Thyroid gland (tissue), 4 donors: ENCODE measurements around the gene COBLL1. TPM values are rescaled to one million over a fixed set of nuclear protein-coding genes. Genes with fewer than 3 reads are reported as not detected.
A peak's percentile ranks its signal among the peaks of the same experiment; 100 is the strongest.

Experiments used
- DNase-seq, 2 donors: peaks; one replicate each; pipeline ENCODE4 v3.0.0-alpha.2; 2019
- H3K27ac ChIP-seq, 3 donors: fragments of 200-600 bp; sonication (generic); 1 replicate in 2 of 3; 2 replicates in 1 of 3; pipeline ENCODE4 v1.5.1; 2016 to 2019; ENCODE audit warnings: mild to moderate bottlenecking in 1 of 3, moderate library complexity in 1 of 3
- H3K27me3 ChIP-seq: fragments of 200-600 bp; sonication (generic); one replicate; pipeline ENCODE4 v1.5.1; 2019
- H3K36me3 ChIP-seq, 2 donors: fragments of 200-600 bp; sonication (generic); one replicate each; pipeline ENCODE4 v1.5.1; 2016 to 2019
- H3K4me1 ChIP-seq, 2 donors: fragments of 200-600 bp; sonication (generic); one replicate each; pipeline ENCODE4 v1.5.1; 2017 to 2019
- H3K4me3 ChIP-seq, 3 donors: fragments of 200-600 bp; sonication (generic); replicated peaks in 1 of 3; 1 replicate in 2 of 3; 2 replicates in 1 of 3; pipeline ENCODE4 v1.5.1; 2016; ENCODE audit warnings: mild to moderate bottlenecking in 1 of 3
- H3K9me3 ChIP-seq: fragments of 200-600 bp; sonication (generic); one replicate; pipeline ENCODE4 v1.5.1; 2017
- POLR2A ChIP-seq, 2 donors: fragments of 450-650 bp; IDR thresholded peaks; one replicate each; pipeline ENCODE4 v1.6.1; 2017; ENCODE audit warnings: antibody characterized with exemption in 2 of 2, mild to moderate bottlenecking in 2 of 2, moderate library complexity in 1 of 2
- WGBS, 2 donors: methylation state at CpG; one replicate each; pipeline ENCODE4 v1.1.5; 2017; 5-methylcytosine and 5-hydroxymethylcytosine counted together
- intact Hi-C: fragments of 100-400 bp; cut with DNase I; formaldehyde crosslinking; loops from one replicate; pipeline ENCODE4 v1.15.1; 2023
- total RNA-seq, 4 donors: library from RNA; depleted of rRNA; stranded (reverse); fragments of >200 nt; gene quantifications; one replicate each; pipeline ENCODE4 v1.2.3, GENCODE V29; 2016
- TF ChIP-seq, protein P1 (sequence below), 6 experiments: fragments of 200-600 bp in 3 of 6; fragments of 450-650 bp in 3 of 6; sonication (generic) in 3 of 6; IDR thresholded peaks; one replicate each; pipeline ENCODE4 v1.5.1; 2016 to 2019; ENCODE audit warnings: antibody characterized with exemption in 6 of 6, mild to moderate bottlenecking in 2 of 6, inconsistent platforms in 1 of 6, moderate library complexity in 1 of 6

Gene COBLL1
- total RNA-seq, 4 donors from 2014 or later: 41.8 to 90.8 (median 76.9) TPM

DNA sequence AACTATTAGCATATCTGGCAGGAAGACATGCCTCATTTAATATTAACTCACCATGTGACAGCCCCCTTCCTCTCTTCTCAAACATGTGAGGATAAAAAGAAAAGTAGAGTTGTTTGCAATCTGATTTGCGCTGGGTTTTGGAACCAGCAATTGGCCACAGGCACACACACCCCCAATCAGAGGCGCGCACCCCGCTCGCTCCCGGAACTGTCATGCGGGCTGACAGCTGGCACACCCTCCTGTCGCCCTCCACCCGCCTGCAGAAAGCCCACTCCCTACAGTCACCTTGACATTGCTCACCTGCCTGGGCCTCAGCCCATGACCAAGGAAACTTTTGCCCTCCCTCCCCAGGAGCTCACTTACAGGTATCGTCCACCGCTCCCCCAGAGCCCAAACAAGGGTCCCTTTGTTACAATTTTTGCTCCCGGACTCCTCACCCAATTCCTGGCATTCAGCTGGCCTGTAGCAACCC, 1.1 kb downstream of the COBLL1 start:
- peak in 1 of 2 donors; percentile 27 for TF ChIP-seq POLR2A (IDR thresholded peaks at IDR 0.05)
- TF ChIP-seq, protein P1, sequence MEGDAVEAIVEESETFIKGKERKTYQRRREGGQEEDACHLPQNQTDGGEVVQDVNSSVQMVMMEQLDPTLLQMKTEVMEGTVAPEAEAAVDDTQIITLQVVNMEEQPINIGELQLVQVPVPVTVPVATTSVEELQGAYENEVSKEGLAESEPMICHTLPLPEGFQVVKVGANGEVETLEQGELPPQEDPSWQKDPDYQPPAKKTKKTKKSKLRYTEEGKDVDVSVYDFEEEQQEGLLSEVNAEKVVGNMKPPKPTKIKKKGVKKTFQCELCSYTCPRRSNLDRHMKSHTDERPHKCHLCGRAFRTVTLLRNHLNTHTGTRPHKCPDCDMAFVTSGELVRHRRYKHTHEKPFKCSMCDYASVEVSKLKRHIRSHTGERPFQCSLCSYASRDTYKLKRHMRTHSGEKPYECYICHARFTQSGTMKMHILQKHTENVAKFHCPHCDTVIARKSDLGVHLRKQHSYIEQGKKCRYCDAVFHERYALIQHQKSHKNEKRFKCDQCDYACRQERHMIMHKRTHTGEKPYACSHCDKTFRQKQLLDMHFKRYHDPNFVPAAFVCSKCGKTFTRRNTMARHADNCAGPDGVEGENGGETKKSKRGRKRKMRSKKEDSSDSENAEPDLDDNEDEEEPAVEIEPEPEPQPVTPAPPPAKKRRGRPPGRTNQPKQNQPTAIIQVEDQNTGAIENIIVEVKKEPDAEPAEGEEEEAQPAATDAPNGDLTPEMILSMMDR (IDR thresholded peaks at IDR 0.05): no peak
- peak overlapping the region; percentile 71 to 79 (median 72) for H3K4me3 ChIP-seq
- H3K27ac ChIP-seq: peak overlapping the region; percentile 96 to 99 (median 99)
- H3K36me3 ChIP-seq: no peaks in the 10 kb centered on the region
- WGBS, 2 donors: 0% methylated on average over 11 of the region's 12 CpGs
- intact Hi-C loops: loop anchor here (10.0 kb wide), 2 partner anchors 74 to 86 kb away; no protein-coding TSS in a partner anchor
- peak; percentile 60 for DNase-seq
- peaks cover 10 to 28% of the 10 kb centered on the region in 2 donors for H3K4me1 ChIP-seq
- H3K9me3 ChIP-seq: no peaks in the 10 kb centered on the region
- no peaks in the 10 kb centered on the region for H3K27me3 ChIP-seq

DNA sequence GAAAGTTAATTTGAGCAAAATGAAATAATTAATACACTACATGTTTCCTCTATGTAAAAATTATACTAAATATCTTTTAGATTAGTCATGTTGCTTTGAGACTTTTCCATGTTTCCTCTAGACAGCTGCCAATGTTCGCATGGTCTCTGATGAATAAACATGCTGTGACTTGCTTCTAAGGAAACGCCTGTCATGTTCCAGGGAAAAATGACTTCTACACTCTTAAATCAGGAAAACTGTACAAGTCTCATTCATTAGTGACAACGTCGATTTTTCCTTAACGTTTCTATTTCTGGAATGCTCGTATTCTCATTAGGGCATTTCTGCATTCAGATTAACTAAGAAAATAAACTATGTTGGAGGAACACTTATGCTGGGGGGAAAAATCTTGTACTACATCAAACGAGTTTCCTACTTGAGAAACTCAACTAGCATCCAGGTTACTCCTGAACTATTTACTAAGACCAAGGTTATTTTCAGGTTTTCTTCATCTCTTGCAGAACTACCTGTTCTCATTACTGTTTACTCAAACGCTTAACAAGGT, 1.6 kb downstream of the COBLL1 start:
- no peak for TF ChIP-seq POLR2A (IDR thresholded peaks at IDR 0.05)
- TF ChIP-seq, protein P1 (IDR thresholded peaks at IDR 0.05): no peak
- Histone ChIP-seq H3K36me3 (no peaks in the 10 kb centered on the region), H3K4me3 (peak overlapping the region; percentile 71 to 79 (median 72)), H3K4me1 (peaks cover 10 to 28% of the 10 kb centered on the region in 2 donors), H3K9me3 (no peaks in the 10 kb centered on the region), H3K27me3 (no peaks in the 10 kb centered on the region), H3K27ac (peak overlapping the region; percentile 96 to 99 (median 99))
- intact Hi-C loops: loop anchor here (10.0 kb wide), 2 partner anchors 75 to 85 kb away; no protein-coding TSS in a partner anchor
- DNase-seq: peak in 1 of 2 donors; percentile 11
- 5 to 6% methylated on average over 8 of the region's 8 CpGs for WGBS, 2 donors

DNA sequence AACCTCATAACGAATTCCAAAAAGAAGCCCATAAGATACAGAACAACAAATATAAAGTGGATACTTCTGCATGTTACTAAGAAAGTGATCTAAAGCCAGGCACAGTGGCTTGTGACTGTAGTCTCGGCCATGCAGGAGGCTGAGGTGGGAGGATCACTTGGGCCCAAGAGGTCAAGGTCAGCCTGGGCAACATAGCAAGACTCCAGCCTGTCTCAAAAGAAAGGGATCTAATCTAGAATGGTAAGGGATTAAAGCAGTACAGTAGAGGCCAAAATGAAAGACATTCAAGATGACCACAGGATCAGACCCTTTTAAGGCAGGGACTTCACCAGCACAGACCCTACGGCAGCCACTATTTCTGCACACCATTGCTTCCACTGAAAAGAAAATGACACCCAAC, 3.8 kb downstream of the COBLL1 start:
- no peaks in the 10 kb centered on the region for H3K36me3 ChIP-seq
- WGBS, 2 donors: 94 to 95% methylated on average over 3 of the region's 3 CpGs
- H3K4me1 ChIP-seq: peaks cover under 1 to 18% of the 10 kb centered on the region in 2 donors
- TF ChIP-seq, protein P1 (IDR thresholded peaks at IDR 0.05): no peak
- no peak for TF ChIP-seq POLR2A (IDR thresholded peaks at IDR 0.05)
- no peaks in the 10 kb centered on the region for H3K9me3 ChIP-seq
- no peak overlapping the region for H3K27ac ChIP-seq
- DNase-seq: no peak
- no peaks in the 10 kb centered on the region for H3K27me3 ChIP-seq
- H3K4me3 ChIP-seq: no peak overlapping the region
- intact Hi-C loops: no loop called here

DNA sequence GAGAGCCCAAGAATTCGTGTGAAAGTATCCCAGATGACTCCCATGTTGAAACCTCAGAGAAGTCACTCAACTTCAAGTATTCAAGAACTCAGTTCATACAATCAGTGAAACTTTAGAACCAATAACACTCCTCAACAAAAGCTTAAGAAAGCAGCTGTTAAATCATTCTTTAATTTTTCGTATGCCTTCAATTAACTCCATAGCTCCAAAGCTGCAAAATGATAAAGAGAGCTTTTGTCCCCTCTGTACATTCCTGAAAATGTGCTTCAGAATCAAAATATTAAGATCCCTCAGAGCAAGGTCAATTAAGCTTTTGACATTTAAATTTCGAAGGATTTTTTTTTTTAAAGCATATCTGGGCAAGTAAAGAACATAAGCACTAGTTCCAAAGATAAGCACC, 4.7 kb downstream of the COBLL1 start:
- Histone ChIP-seq H3K4me3 (no peak overlapping the region), H3K27ac (peak overlapping the region in 2 of 3 donors; percentile 1 to 16), H3K27me3 (no peaks in the 10 kb centered on the region), H3K36me3 (no peaks in the 10 kb centered on the region), H3K4me1 (peaks cover 0 to 12% of the 10 kb centered on the region in 2 donors), H3K9me3 (no peaks in the 10 kb centered on the region)
- DNase-seq: no peak
- 77 to 84% methylated on average over 3 of the region's 3 CpGs for WGBS, 2 donors
- intact Hi-C loops: no loop called here
- TF ChIP-seq, protein P1 (IDR thresholded peaks at IDR 0.05): no peak
- no peak for TF ChIP-seq POLR2A (IDR thresholded peaks at IDR 0.05)

DNA sequence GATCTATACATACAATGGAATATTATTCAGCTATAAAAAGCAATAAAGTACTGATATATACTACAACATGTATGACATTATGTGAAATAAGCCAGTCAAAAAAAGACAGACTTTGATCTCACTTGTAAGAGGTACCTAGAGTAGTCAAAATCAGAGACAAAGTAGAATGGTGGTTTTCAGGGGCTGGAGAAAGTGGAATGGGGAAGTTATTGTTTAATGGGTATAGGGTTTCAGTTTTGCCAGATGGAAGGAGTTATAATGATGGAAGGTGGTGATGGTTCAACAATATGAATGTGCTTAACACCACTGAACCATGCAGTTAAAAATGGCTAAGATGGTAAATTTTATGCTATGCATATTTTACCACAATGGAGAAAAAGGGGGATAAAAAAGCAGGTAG, 6.3 kb downstream of the COBLL1 start:
- no peaks in the 10 kb centered on the region for H3K9me3 ChIP-seq
- intact Hi-C loops: no loop called here
- no peak overlapping the region for H3K27ac ChIP-seq
- no peaks in the 10 kb centered on the region for H3K36me3 ChIP-seq
- DNase-seq: no peak
- no peak for TF ChIP-seq POLR2A (IDR thresholded peaks at IDR 0.05)
- TF ChIP-seq, protein P1 (IDR thresholded peaks at IDR 0.05): no peak
- H3K4me3 ChIP-seq: no peak overlapping the region
- peaks cover 0 to 12% of the 10 kb centered on the region in 2 donors for H3K4me1 ChIP-seq
- H3K27me3 ChIP-seq: no peaks in the 10 kb centered on the region
